Smooth muscle cell (in vitro differentiated cells): Measurements from ENCODE around the gene BIRC3. TPM values are rescaled to one million over a fixed set of nuclear protein-coding genes. Genes with fewer than 3 reads are reported as not detected.
"Not testable (repeated sequence)": the region's sequence is repeated elsewhere in the genome, so short reads cannot be mapped to it uniquely, and the experiment has no call there.

Experiments
- DNase-seq: peaks from one replicate; lab custom pipeline; 2025; ENCODE audit not compliant: unreplicated experiment; lab: John Stamatoyannopoulos, UW
- H2AFZ ChIP-seq: fragments of 200-600 bp; sonication (generic); 2 replicates; pipeline ENCODE4 v1.6.0; 2016; ENCODE audit warnings: antibody characterized with exemption, low read depth, mild to moderate bottlenecking
- H3F3A ChIP-seq: fragments of 200-600 bp; sonication (generic); 2 replicates; pipeline ENCODE4 v1.6.0; 2017; ENCODE audit warnings: antibody characterized with exemption, low read depth
- H3K27ac ChIP-seq: fragments of 200-600 bp; sonication (generic); 2 replicates; pipeline ENCODE4 v1.5.1; 2016; ENCODE audit warnings: low read depth, mild to moderate bottlenecking
- H3K27me3 ChIP-seq: fragments of 200-600 bp; sonication (generic); 2 replicates; pipeline ENCODE4 v1.6.1; 2016; ENCODE audit warnings: low read depth, mild to moderate bottlenecking
- H3K36me3 ChIP-seq: fragments of 200-600 bp; sonication (generic); 2 replicates; pipeline ENCODE4 v1.5.1; 2016; ENCODE audit warnings: low read depth
- H3K4me1 ChIP-seq: fragments of 200-600 bp; sonication (generic); 2 replicates; pipeline ENCODE4 v1.5.1; 2016; ENCODE audit warnings: low read depth
- H3K4me2 ChIP-seq: fragments of 200-600 bp; sonication (generic); 2 replicates; pipeline ENCODE4 v1.6.0; 2016; ENCODE audit warnings: mild to moderate bottlenecking
- H3K4me3 ChIP-seq: fragments of 200-600 bp; sonication (generic); 2 replicates; pipeline ENCODE4 v1.5.1; 2016; ENCODE audit warnings: mild to moderate bottlenecking
- H3K79me2 ChIP-seq: fragments of 200-600 bp; sonication (generic); 2 replicates; pipeline ENCODE4 v1.6.0; 2016; ENCODE audit warnings: low read depth, mild to moderate bottlenecking
- H3K9ac ChIP-seq: fragments of 200-600 bp; sonication (generic); 2 replicates; pipeline ENCODE4 v1.6.0; 2016; ENCODE audit warnings: low read depth
- H3K9me3 ChIP-seq: fragments of 200-600 bp; sonication (generic); replicated peaks from 2 replicates; pipeline ENCODE4 v1.5.1; 2016; ENCODE audit warnings: low read depth
- H4K20me1 ChIP-seq: fragments of 200-600 bp; sonication (generic); 2 replicates; pipeline ENCODE4 v1.6.0; 2016; ENCODE audit warnings: low read depth
- CTCF ChIP-seq: fragments of 200-600 bp; sonication (generic); IDR thresholded peaks from 2 replicates; pipeline ENCODE4 v1.5.1; 2017; ENCODE audit warnings: borderline replicate concordance, mild to moderate bottlenecking, antibody characterized with exemption; ENCODE audit not compliant: insufficient read depth, poor library complexity, severe bottlenecking
- WGBS: methylation state at CpG from one replicate; pipeline ENCODE4 v1.1.7; 2016; ENCODE audit warnings: low lambda C conversion rate; 5-methylcytosine and 5-hydroxymethylcytosine counted together
- polyA plus RNA-seq: library from polyadenylated mRNA; unstranded; fragments of >200 nt; fragmentation: Nextera tagmentation; extraction: Ambion mirVana; gene quantifications from 2 replicates; pipeline ENCODE4 v1.2.1, GENCODE V29; 2016
- total RNA-seq: library from RNA; depleted of rRNA; stranded (reverse); fragments of >200 nt; gene quantifications from 2 replicates; pipeline ENCODE4 v1.2.3, GENCODE V29; 2014

Gene BIRC3
- total and polyA plus RNA-seq, 2 experiments from 2014 or later, result 0.94 to 1.6 TPM

GRCh38 chr11:102292933-102293332, 24.4 kb upstream of the BIRC3 start:
- Histone ChIP-seq H4K20me1 (no peaks in the 10 kb centered on the region), H2AFZ (no peak overlapping the region), H3K9me3 (no peaks in the 10 kb centered on the region), H3F3A (no peaks in the 10 kb centered on the region), H3K4me3 (no peak overlapping the region), H3K27me3 (no peaks in the 10 kb centered on the region), H3K27ac (no peak overlapping the region), H3K36me3 (no peaks in the 10 kb centered on the region), H3K79me2 (no peaks in the 10 kb centered on the region), H3K4me2 (no peak overlapping the region), H3K4me1 (no peaks in the 10 kb centered on the region), H3K9ac (no peak overlapping the region)
- 87% methylated on average over 6 of the region's 6 CpGs for WGBS
- DNase-seq, result no peak
- no peak for TF ChIP-seq CTCF

GRCh38 chr11:102293873-102294601, 23.2 kb upstream of the BIRC3 start:
- no peak overlapping the region for H2AFZ ChIP-seq
- no peaks in the 10 kb centered on the region for H4K20me1 ChIP-seq
- H3K27me3 ChIP-seq, result no peaks in the 10 kb centered on the region
- 43% methylated on average over 6 of the region's 6 CpGs for WGBS
- H3K9ac ChIP-seq, result no peak overlapping the region
- H3K4me1 ChIP-seq, result no peaks in the 10 kb centered on the region
- no peaks in the 10 kb centered on the region for H3K79me2 ChIP-seq
- TF ChIP-seq CTCF, result peak; percentile 55
- H3K27ac ChIP-seq, result no peak overlapping the region
- no peak overlapping the region for H3K4me2 ChIP-seq
- H3K9me3 ChIP-seq, result no peaks in the 10 kb centered on the region
- no peaks in the 10 kb centered on the region for H3F3A ChIP-seq
- H3K36me3 ChIP-seq, result no peaks in the 10 kb centered on the region
- no peak overlapping the region for H3K4me3 ChIP-seq
- DNase-seq, result no peak

GRCh38 chr11:102295045-102295444, 22.2 kb upstream of the BIRC3 start:
- Histone ChIP-seq H3K4me2 (no peak overlapping the region), H3K9me3 (no peaks in the 10 kb centered on the region), H3K36me3 (no peaks in the 10 kb centered on the region), H3K27ac (no peak overlapping the region), H3K9ac (no peak overlapping the region), H3K79me2 (no peaks in the 10 kb centered on the region), H3K4me3 (no peak overlapping the region), H3K27me3 (no peaks in the 10 kb centered on the region), H3F3A (no peaks in the 10 kb centered on the region), H4K20me1 (no peaks in the 10 kb centered on the region), H2AFZ (no peak overlapping the region), H3K4me1 (no peaks in the 10 kb centered on the region)
- DNase-seq, result no peak
- 94% methylated on average over 2 of the region's 2 CpGs for WGBS
- no peak for TF ChIP-seq CTCF

- DNase-seq, H3K27me3 ChIP-seq, H4K20me1 ChIP-seq, H3K9ac ChIP-seq, H3K4me3 ChIP-seq, H3K27ac ChIP-seq, H3F3A ChIP-seq, H2AFZ ChIP-seq, H3K79me2 ChIP-seq, H3K4me1 ChIP-seq, H3K36me3 ChIP-seq, H3K9me3 ChIP-seq, H3K4me2 ChIP-seq: not testable (repeated sequence)
- WGBS, result 85% methylated on average over 4 of the region's 4 CpGs
These were observed 20.5 kb upstream of the BIRC3 start for GRCh38 chr11:102296757-102297156.

- not testable (repeated sequence) for H3K27ac ChIP-seq, H3K79me2 ChIP-seq, H3F3A ChIP-seq, DNase-seq, H4K20me1 ChIP-seq, H2AFZ ChIP-seq, H3K9me3 ChIP-seq, H3K36me3 ChIP-seq, H3K4me1 ChIP-seq, H3K4me2 ChIP-seq, H3K9ac ChIP-seq, H3K4me3 ChIP-seq, H3K27me3 ChIP-seq
- 77% methylated on average over 2 of the region's 2 CpGs for WGBS
These were observed 16.4 kb upstream of the BIRC3 start for GRCh38 chr11:102300837-102301236.
